Right lobe of liver (tissue), 4 donors: ENCODE measurements around the gene PSG6.
"Not testable (repeated sequence)": the region's sequence is repeated elsewhere in the genome, so short reads cannot be mapped to it uniquely, and the experiment has no call there.

Experiments used
- POLR2A ChIP-seq: fragments of 450-650 bp; IDR thresholded peaks from one replicate; pipeline ENCODE4 v1.6.1; 2017; ENCODE audit warnings: antibody characterized with exemption, mild to moderate bottlenecking
- TF ChIP-seq, protein P1 (sequence below), 4 donors: fragments of 200-600 bp in 3 of 4; fragments of 450-650 bp in 1 of 4; IDR thresholded peaks; one replicate each; pipeline versions ENCODE4 v1.5.1 to v1.8.0; 2016 to 2022; ENCODE audit warnings: antibody characterized with exemption in 4 of 4, mild to moderate bottlenecking in 2 of 4
- donor health status: DM: no; HTN: no; CAD: no.
- donor health status: DM: no; HTN: no; CAD: no.
- donor health status: DM: no; HTN: yes; CAD: no.

- TF ChIP-seq, protein P1, sequence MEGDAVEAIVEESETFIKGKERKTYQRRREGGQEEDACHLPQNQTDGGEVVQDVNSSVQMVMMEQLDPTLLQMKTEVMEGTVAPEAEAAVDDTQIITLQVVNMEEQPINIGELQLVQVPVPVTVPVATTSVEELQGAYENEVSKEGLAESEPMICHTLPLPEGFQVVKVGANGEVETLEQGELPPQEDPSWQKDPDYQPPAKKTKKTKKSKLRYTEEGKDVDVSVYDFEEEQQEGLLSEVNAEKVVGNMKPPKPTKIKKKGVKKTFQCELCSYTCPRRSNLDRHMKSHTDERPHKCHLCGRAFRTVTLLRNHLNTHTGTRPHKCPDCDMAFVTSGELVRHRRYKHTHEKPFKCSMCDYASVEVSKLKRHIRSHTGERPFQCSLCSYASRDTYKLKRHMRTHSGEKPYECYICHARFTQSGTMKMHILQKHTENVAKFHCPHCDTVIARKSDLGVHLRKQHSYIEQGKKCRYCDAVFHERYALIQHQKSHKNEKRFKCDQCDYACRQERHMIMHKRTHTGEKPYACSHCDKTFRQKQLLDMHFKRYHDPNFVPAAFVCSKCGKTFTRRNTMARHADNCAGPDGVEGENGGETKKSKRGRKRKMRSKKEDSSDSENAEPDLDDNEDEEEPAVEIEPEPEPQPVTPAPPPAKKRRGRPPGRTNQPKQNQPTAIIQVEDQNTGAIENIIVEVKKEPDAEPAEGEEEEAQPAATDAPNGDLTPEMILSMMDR (IDR thresholded peaks at IDR 0.05): not testable (repeated sequence)
- TF ChIP-seq POLR2A: not testable (repeated sequence)
Measured at GRCh38 chr19:42890446-42890845, 27.2 kb downstream of the PSG6 start.
